ENCODE results near the gene CAPRIN2.

CAPRIN2 gene

DNA sequence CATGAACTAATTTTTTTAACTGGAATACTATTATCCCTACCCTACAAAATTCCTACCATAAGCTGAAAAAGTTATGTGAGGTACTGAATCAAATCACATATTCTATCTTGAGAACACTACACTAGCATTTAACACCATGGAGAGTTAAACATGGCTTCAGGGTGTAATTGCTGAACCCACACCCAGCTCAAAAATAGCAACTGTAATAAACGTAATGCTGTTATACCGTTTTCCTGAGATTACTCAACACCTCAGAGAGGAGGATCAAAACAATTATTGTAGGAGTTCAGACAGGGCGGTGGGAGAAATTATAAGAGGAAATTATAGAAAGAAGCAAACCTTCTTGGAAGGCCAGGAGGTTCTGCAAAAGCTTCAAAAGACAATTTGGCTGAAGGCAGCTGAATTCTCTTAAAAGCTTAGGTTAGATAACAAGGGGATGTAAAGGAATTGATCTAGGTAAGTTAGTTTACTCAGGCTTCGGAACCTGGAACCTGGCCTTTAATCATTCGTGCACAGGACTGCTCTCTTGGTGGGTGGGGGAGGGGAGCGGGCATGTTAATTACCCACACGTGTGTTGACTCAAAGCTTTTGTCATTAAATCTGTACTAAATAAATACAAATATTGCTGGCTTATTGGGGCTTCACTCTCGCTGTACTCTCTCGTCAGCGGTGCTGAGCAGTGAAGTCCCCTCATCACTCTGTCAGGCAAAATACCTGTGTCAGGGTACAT is 47.0 kb downstream of the CAPRIN2 start:
- Histone ChIP-seq H3K27me3 (replicated peaks; ENCODE audit: insufficient read depth, low read length) (no peaks in the 10 kb centered on the region), H3K9ac (ENCODE audit: low read length) (no peak overlapping the region), H2AFZ (ENCODE audit: low read length) (no peak overlapping the region), H3K9me2 (replicated peaks; ENCODE audit: insufficient read depth, low read length) (no peaks in the 10 kb centered on the region), H3K9me3 (replicated peaks; ENCODE audit: insufficient read depth, low read length) (no peaks in the 10 kb centered on the region), H3F3A (ENCODE audit: insufficient read depth, low read length) (no peaks in the 10 kb centered on the region), H3K4me2 (ENCODE audit: low read depth, low read length) (no peak overlapping the region), H4K20me1 (ENCODE audit: insufficient read depth, low read length) (no peaks in the 10 kb centered on the region; the same call in 1 of the 2 replicates), H3K4me1 (ENCODE audit: low read length) (no peaks in the 10 kb centered on the region), H3K79me2 (ENCODE audit: low read length) (no peaks in the 10 kb centered on the region), H3K27ac (ENCODE audit: low read length) (no peak overlapping the region), H3K4me3 (ENCODE audit: low read length) (no peak overlapping the region), H3K36me3 (replicated peaks; ENCODE audit: insufficient read depth, low read length) (peaks cover 5% of the 10 kb centered on the region; the same call in 1 of the 2 replicates)
- no peak for TF ChIP-seq EZH2phosphoT487 (IDR thresholded peaks at IDR 0.05; ENCODE audit: low read length)
- no peak for TF ChIP-seq EZH2 (optimal IDR thresholded peaks at IDR 0.05; ENCODE audit: low read depth, low read length)
- TF ChIP-seq CTCF (IDR thresholded peaks at IDR 0.05; ENCODE audit: low read length): no peak
- DNase-seq: no peak

GRCh38 chr12:30706476-30706875 is 48.3 kb downstream of the CAPRIN2 start:
- no peaks in the 10 kb centered on the region for H3K27me3 ChIP-seq (replicated peaks; ENCODE audit: insufficient read depth, low read length)
- no peaks in the 10 kb centered on the region for H3K4me1 ChIP-seq (ENCODE audit: low read length)
- H3K4me3 ChIP-seq (ENCODE audit: low read length): no peak overlapping the region
- no peak for DNase-seq
- no peak overlapping the region for H3K27ac ChIP-seq (ENCODE audit: low read length)
- peaks cover 5% of the 10 kb centered on the region; the same call in 1 of the 2 replicates for H3K36me3 ChIP-seq (replicated peaks; ENCODE audit: insufficient read depth, low read length)
- no peak overlapping the region for H3K4me2 ChIP-seq (ENCODE audit: low read depth, low read length)
- no peaks in the 10 kb centered on the region for H3K9me2 ChIP-seq (replicated peaks; ENCODE audit: insufficient read depth, low read length)
- H3K9ac ChIP-seq (ENCODE audit: low read length): no peak overlapping the region
- TF ChIP-seq EZH2 (optimal IDR thresholded peaks at IDR 0.05; ENCODE audit: low read depth, low read length) (no peak), EZH2phosphoT487 (IDR thresholded peaks at IDR 0.05; ENCODE audit: low read length) (no peak), CTCF (IDR thresholded peaks at IDR 0.05; ENCODE audit: low read length) (no peak)
- H3K79me2 ChIP-seq (ENCODE audit: low read length): no peaks in the 10 kb centered on the region
- no peaks in the 10 kb centered on the region for H3F3A ChIP-seq (ENCODE audit: insufficient read depth, low read length)
- H4K20me1 ChIP-seq (ENCODE audit: insufficient read depth, low read length): no peaks in the 10 kb centered on the region; the same call in 1 of the 2 replicates
- H3K9me3 ChIP-seq (replicated peaks; ENCODE audit: insufficient read depth, low read length): no peaks in the 10 kb centered on the region
- no peak overlapping the region for H2AFZ ChIP-seq (ENCODE audit: low read length)

DNA sequence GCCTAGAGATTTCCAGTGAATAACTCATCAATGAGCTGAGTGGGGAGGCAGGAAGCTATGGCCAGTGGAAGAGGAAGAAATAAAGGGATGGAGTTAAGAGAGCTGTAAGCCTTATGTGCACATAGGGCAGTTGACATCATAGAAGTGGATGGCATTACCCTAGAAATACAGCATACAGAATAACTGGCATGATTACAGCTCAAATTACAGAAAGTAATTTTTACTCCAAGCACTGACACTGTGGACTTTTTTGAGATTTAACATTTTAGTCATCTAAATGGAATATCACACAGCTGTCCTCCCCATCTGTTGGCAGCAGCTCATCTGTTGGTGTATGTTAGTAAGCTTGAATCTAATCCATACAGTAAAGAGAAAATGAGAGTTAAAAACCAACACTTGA is 53.7 kb downstream of the CAPRIN2 start:
- no peak overlapping the region for H3K27ac ChIP-seq (ENCODE audit: low read length)

More for the DNA sequence above, 53.7 kb downstream of the CAPRIN2 start:
- Histone ChIP-seq H3K9ac (ENCODE audit: low read length) (no peak overlapping the region), H3K4me1 (ENCODE audit: low read length) (0 out of 2 replicates have a peak, but pooled peaks cover 4% of the 10 kb centered on the region), H3K36me3 (replicated peaks; ENCODE audit: insufficient read depth, low read length) (no peaks in the 10 kb centered on the region), H2AFZ (ENCODE audit: low read length) (no peak overlapping the region), H3K9me3 (replicated peaks; ENCODE audit: insufficient read depth, low read length) (no peaks in the 10 kb centered on the region), H3K27me3 (replicated peaks; ENCODE audit: insufficient read depth, low read length) (no peaks in the 10 kb centered on the region), H3F3A (ENCODE audit: insufficient read depth, low read length) (no peaks in the 10 kb centered on the region), H4K20me1 (ENCODE audit: insufficient read depth, low read length) (no peaks in the 10 kb centered on the region), H3K4me3 (ENCODE audit: low read length) (no peak overlapping the region), H3K79me2 (ENCODE audit: low read length) (peaks cover 1% of the 10 kb centered on the region; the same call in 1 of the 2 replicates), H3K9me2 (replicated peaks; ENCODE audit: insufficient read depth, low read length) (no peaks in the 10 kb centered on the region), H3K4me2 (ENCODE audit: low read depth, low read length) (no peak overlapping the region)
- no peak for DNase-seq
- TF ChIP-seq EZH2phosphoT487 (IDR thresholded peaks at IDR 0.05; ENCODE audit: low read length): no peak
- TF ChIP-seq CTCF (IDR thresholded peaks at IDR 0.05; ENCODE audit: low read length): no peak
- no peak for TF ChIP-seq EZH2 (optimal IDR thresholded peaks at IDR 0.05; ENCODE audit: low read depth, low read length)
